Right ventricle myocardium inferior (tissue), 1 donor: ENCODE data around the gene SLCO3A1. TPM values are rescaled to one million over a fixed set of nuclear protein-coding genes. Genes with fewer than 3 reads are reported as not detected.

Experiments
- ATAC-seq: fragments of 200-7000 bp; cut with Tn5 transposase; one replicate; pipeline ENCODE4 v1.9.1; 2020; ENCODE audit warnings: mild to moderate bottlenecking, moderate library complexity
- DNase-seq: peaks from one replicate; pipeline ENCODE4 v3.0.0; 2021; ENCODE audit errors: missing footprints
- intact Hi-C: fragments of 100-400 bp; cut with DNase I; formaldehyde crosslinking; loops from one replicate; pipeline ENCODE4 v1.11.0; 2022
- total RNA-seq: library from RNA; stranded (reverse); fragmentation: NEBNext Ultra II Directional; extraction: Animal tissue kit (Norgen Biotek cat#: 25700); gene quantifications from one replicate; pipeline ENCODE4 v1.2.1, GENCODE V29; 2021
- donor health status: DM: no; HTN: yes; CAD: no; lungs with severe emphysema.

SLCO3A1 gene
- total RNA-seq, 1 donor from 2014 or later: 45.9 TPM

DNA sequence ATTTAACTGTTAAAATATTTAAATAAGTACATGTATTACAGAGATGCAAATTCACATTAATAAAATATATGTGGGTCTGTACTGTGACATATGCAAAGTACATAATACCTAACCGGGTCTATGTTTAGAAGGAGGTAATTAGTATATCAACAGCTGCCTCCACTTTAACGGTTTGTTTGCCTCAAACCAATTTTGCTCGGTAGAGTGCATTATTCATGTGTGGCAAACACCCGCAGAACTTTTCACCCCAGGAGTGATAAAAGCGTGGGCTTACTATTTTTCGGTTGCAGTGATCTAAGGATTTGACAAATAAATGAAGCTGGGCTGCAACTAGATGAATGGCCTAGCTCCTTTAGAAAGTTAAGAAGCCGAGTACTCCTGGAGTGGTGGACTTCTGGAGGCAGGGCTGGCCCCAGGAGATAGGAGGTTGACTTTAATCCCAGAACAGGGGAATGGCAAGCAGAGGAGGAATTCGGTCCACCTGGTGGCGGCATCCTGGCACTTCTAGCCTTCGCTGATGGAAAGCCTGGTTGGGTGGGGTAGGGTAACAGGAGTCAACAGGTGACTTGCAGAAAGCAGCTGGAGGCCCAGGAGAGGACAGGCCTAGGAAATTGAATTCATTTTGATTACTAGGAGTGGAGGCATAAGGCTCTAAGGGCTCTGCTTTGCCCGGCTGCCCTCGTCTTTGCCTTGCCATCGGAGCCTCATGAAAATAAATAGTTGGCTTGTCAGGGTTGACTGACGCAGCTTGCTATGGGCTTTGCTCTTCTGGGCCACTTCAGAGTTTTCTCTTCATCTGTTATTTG is 2.4 kb downstream of the SLCO3A1 start:
- intact Hi-C loops: loop anchor here (10.0 kb wide), 1 partner anchor 331 kb away; no protein-coding TSS in a partner anchor
- DNase-seq: no peak
- ATAC-seq: no peak

DNA sequence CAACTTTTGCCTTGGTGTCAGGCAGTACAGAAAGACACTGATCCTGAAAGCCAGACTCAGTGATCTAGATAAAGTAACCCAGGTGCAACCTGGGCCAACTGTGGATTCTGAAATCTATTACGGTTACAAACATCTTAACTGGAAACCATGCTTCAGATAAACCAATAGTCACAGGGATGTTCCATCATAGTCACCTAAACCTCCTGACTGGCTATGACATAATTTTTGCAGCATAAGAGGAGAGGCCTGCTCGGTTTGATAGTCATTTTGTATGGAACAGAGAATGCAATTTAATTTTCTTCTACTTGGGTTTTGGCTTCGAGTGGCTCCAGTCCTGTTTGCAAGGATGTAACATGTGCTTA is 3.7 kb downstream of the SLCO3A1 start:
- DNase-seq: no peak
- ATAC-seq: no peak
- intact Hi-C loops: loop anchor here (10.0 kb wide), 1 partner anchor 332 kb away; no protein-coding TSS in a partner anchor

DNA sequence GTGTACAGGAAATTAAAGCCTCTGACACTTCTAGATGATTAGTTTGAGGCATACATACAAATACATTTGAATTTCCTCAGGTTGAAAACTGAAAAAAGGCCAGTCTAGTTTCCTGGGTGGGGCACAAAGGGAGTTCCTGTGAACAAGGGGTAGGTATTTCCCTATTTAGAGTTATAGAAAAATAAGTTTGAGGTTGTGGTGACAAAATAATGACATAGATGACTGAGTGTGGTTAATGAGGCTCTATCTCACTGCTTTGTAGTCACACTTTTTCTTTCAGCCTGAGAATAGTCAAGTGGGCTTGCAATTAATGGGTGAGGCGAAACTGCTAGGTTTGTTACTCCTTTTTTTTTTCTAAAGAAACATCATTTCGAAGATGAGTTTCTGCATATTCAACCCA is 4.3 kb downstream of the SLCO3A1 start:
- no peak for ATAC-seq
- intact Hi-C loops: loop anchor here (10.0 kb wide), 1 partner anchor 333 kb away; no protein-coding TSS in a partner anchor
- DNase-seq: no peak

DNA sequence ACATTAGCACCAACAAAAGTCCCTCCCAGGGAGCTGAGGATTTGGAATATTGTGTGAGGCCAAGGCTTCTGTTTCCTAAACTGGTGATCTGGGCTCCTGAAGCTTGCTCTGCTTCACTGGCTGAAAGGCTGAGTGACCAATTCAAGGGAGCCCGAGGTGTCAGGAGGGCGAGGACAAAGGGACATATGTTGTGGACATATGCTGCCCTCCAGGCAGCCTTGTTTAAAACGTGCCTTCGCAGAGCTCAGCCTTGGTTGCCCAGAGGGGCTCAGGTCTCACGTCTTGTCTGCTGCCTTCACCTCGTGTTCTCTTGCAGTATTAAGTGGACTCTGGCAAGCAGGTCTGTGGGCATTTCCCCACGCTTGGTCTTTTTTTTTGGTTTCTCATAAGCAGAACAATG is 7.0 kb downstream of the SLCO3A1 start:
- DNase-seq (no peak), ATAC-seq (no peak)
- intact Hi-C loops: no loop called here

DNA sequence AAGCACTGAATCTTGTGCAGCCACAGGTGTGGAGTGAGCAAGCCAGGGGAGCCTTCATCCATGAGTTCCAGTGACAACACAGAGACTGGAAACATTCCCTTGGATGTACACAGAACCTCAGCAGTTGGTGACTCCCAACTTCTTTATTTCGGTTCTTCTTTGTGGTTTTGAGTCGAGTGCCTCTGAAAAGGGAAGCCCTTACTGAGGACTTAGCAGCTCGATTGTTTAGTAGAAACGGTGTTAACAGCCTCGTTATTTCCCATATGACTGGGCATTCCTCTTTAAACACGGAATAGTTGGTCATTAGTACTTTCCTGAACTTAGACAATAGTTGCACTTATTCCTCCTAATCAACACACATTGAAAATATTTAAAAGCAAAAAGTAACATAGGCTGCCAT is 7.7 kb downstream of the SLCO3A1 start:
- DNase-seq (no peak), ATAC-seq (no peak)
- intact Hi-C loops: no loop called here

DNA sequence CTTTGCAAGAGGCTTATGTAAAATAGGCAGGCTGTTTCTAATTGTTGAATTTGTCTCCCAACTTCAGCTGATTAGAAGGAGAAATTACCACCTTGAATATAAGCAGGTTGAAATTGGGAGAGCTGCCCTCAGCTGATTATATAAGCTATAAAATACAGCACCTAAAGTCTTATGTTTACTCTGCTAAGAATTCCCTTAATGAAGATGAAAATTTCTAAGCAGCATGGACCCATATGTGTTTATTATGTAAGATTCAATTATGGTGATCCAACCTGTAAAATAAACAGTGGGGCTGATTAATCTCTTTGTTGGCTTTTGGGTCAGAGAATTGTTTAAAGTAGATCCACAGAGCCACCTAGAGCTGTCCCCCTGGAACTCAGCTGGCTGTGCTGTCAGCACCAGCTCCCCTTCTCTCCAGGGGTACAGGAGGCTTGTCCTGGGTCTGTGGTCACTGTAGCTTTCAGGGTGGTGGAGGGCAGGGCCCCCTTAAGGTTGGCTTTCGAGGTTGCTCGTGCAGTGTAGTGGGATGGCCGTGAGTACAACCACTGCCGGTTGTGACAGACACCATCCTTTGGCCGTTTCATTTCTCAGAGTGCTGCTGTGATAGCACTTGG is 9.5 kb downstream of the SLCO3A1 start:
- ATAC-seq (no peak), DNase-seq (no peak)
- intact Hi-C loops: no loop called here

DNA sequence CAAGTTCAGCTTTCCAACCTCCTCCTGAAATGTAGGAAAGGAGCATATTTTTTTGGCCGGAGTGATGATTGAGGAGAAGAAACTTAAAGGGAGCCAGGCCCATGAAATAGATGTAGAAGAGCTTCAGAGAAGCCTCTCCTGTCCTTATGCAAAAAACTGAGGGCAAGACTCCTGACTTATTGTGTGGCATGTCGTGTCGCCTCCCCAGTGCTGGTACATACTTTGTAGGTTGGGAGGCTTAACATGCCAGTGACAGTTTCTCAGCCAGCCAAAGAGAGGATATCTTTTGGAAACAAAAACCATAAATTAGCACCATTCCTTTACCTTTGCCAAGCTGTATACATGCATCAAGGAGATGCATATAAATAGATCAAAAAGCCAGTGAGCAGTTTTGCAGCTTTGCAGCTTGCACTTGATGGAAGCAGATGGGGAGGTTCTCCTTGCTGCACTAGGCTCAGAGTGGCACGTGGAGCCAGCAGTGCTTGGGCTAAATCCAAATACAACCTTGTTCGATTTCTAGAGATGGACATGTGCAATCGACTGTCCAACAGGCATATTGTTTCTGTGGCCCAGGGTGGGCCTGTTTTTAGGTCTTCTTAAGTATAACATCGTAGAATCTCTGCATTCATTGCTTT is 10.2 kb downstream of the SLCO3A1 start:
- intact Hi-C loops: no loop called here
- no peak for ATAC-seq
- DNase-seq: no peak

DNA sequence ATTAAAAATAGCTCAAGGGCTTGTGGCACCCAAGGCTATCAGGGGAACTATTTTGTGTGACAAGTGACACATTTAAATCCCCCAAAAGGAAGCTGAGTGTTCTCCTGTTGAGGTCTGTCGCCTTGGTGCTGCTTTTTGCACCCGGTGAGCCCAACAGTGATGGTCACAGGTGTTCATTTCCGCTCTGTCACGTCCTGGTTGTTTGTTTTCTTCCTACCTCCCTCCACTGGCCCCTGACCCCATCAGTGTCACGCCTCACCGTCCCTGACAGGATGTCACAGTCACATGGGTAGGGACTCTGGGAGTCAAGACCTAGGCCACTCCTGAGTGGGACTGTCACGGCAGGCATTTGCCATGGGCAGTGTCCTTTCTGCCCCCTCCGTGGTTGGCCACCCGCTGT is 11.2 kb downstream of the SLCO3A1 start:
- intact Hi-C loops: loop anchor here (5.0 kb wide), 1 partner anchor 58 kb away; no protein-coding TSS in a partner anchor

DNA sequence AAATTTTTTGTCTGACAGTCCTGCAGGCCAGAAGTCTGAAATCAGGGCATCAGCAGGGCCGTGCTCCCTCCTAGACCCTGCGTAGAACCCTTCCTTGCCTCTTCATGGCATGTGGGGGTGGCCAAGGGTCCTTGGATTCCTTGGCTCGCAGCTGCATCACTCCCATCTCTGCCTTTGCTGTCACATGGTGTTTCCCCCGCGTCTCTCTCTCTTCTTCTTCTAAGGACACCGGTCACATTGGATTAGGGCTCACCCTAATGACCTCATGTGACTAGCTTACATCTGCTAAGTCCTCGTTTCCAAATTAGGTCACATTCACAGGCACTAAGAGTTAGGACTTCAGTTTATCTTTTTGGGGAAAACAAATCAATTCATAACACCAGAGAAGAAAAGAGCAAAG is 12.0 kb downstream of the SLCO3A1 start:
- DNase-seq (no peak), ATAC-seq (no peak)
- intact Hi-C loops: loop anchor here (5.0 kb wide), 1 partner anchor 57 kb away; no protein-coding TSS in a partner anchor

More for the DNA sequence above, 11.2 kb downstream of the SLCO3A1 start:
- peak; percentile 26 for ATAC-seq
- DNase-seq: no peak

DNA sequence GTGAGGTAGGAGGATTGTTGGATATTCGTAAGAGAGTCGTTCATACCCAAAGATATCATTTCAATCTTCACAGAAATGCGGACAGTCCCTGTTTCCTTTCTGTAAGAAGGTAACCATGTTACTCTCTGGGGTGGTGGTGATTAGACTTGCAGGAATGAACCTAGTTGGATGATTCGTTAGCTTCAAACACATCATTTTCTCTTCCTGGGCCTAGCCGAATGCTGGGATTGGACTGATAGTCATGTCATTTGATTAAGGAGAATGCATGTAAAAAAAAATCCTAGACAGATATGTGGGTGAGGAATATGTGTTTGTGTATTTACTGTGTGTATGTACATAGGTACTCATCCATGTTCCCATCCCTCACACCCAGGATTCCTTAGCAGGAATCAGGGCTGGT is 12.4 kb downstream of the SLCO3A1 start:
- intact Hi-C loops: loop anchor here (5.0 kb wide), 1 partner anchor 56 kb away; no protein-coding TSS in a partner anchor
- ATAC-seq (no peak), DNase-seq (no peak)

DNA sequence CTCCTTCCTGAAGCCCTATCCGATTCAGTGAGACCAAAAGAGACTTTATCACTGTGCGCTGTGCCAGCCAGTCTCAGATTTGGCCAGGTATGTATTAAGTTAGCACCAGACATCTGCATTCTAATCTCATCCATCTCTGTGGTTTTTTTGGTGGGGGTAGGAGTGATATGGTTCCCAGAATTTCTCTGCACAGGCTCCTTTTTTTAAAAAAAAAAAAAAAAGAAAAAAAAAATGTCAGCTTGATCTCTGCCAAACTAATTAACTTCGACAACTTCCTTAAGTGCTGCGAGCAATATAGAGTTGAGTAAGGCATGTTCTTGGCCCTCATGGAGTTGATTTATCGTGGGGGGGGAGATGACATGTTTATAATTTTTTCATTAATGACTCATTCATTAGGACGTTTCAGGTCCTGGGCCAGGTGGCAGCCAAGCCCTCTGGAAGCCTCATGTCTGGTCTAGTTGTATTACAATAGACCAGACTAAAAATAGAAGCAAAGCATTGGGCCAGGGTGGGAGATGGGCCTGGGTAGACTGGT is 12.9 kb downstream of the SLCO3A1 start:
- ATAC-seq (peak; percentile 30), DNase-seq (no peak)
- intact Hi-C loops: loop anchor here (5.0 kb wide), 1 partner anchor 56 kb away; no protein-coding TSS in a partner anchor

DNA sequence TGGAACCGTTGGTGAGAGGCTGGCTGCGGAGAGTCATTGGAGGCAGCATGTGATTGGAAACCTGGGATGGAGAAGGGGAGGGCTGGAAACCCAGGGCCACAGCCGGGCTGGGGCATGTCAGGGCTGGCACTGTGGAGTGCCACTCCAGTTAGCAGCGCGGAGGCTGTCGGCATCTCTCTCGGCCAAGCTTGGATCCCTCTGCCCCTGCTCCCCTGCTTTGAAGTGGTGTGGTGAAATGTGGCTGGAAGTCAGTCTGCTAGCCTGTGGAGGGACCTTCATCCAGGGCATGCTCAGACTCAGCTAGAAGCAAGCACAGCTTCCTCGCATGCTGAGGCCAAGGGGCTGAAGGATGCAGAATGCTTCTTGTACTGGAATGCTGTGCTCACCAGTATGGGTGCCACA is 13.5 kb downstream of the SLCO3A1 start:
- intact Hi-C loops: loop anchor here (5.0 kb wide), 1 partner anchor 55 kb away; no protein-coding TSS in a partner anchor
- DNase-seq (peak; percentile 83), ATAC-seq (peak; percentile 89)

DNA sequence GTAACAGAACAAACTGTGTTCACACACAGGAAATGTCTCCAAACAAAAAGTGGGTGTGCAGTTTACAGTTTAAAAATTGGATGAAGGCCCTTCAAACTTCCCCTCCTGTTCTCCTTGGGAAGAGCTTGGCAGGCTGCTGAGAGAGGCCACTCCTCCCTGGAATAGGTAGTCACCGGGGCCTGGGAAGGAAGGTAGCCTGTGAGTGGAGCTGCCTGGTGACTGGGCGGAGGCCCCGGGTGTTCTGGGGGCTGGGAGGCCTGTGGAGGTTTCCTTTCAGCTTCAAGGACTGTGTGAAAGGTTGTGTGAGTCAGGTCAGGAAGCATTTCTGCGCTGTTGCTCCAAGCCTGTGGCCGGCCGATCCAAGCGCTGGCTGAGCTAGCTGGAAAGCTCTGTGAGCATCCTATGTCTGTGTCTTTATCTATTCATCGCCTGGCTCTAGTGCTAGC is 14.1 kb downstream of the SLCO3A1 start:
- intact Hi-C loops: loop anchor here (5.0 kb wide), 1 partner anchor 55 kb away; no protein-coding TSS in a partner anchor
- ATAC-seq (peak; percentile 60), DNase-seq (peak; percentile 77)

DNA sequence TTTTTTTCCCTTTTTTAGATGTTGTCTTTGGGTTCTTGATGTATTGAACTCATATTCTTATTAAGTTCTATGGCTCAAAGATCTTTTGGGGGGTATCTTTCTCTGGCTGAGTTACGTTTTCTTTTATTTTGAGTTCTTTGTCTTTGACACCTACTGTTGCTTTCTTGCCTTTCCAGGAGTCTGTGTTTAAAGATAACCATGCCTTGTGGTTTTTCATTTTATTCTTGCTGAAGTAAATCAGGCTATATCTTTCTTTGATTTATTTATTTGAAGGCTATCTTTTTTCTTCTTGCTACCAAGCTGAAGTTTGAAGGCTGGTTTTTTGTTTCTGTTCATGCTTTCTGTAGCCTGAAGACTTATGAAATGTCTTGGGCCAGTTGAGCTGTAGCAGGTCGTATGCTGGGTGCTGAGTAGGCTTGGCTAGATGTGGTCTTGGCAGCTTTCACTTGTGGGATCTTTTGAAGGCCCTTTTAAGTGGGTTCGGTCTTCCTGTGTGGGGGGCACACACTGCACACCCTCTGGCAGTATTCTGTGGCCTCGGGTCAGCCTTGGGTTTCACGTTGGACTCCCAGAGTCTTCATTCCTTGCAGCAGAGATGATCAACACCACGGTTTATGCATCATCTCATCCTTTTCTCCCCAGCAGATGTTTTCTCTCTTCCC is 17.5 kb downstream of the SLCO3A1 start:
- DNase-seq (no peak), ATAC-seq (no peak)
- intact Hi-C loops: no loop called here

DNA sequence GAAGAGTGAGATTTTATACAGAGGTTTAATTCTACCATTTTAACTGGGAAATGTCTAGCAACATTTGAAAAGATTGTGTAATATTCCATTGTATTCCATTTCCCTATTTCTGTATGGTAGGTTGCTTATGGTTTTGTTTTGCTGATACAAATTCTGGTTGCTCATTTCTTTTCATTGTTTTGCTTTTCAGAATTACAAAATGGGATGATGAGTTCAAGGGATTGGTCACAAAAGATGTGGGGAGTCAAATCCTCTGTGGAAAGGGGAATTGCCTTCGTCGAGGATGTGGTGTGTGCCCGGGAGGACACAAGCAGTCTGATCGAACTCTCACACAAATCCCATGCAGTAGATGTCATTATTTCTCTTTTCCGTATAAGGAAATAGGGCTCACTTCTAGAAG is 18.3 kb downstream of the SLCO3A1 start:
- DNase-seq: no peak
- intact Hi-C loops: no loop called here
- ATAC-seq: no peak

DNA sequence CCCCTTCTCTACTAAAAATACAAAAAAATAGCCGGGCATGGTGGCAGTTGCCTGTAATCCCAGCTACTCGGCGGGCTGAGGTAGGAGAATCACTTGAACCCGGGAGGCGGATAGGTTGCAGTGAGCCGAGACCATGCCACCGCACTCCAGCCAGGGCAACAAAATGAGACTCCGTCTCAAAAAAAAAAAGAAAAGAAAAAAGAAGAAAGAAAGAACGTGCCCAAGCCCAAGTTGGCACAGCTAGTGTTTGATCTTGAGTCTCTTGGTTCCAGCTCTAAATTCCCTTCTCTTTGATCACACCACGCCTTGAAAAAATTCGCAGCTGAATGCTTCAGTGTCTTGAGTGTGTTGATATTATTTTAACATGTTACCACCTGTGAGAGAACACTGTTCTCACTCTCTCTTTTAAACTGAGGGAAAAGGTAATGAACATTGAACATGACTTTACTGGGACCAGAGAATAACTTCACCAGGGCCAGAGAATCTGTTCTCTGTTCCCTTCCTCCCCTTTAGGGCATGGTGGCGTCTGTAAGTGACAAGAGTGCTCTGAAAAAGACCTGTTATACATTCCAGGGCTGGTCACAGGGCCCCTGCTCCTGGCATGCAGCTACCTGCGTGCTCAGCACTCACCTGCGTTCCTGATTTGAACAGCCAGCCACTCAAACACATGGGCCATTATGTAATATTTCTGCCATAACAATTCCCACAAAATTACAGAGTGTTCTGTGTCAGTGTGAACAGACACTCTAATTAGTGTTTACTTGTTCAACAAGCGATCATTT is 19.0 kb downstream of the SLCO3A1 start:
- DNase-seq (no peak), ATAC-seq (no peak)
- intact Hi-C loops: no loop called here

DNA sequence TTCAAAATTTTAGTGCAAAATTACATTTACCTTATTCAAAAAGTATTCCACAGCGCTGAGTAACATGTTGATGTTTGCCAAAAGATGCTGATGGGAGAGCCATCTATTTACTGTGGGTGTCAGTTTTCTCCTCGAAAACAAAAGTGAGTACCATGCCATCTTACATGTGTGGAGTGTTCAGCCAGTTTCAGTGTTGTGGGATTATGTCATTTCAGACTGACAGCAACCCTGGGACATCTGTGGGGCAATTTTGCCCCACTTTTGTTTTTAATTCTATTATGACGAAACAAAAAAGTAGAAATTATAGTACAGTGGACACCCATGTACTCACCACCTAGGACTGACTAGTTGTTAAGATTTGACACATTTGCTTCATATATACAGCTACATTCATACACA is 19.6 kb downstream of the SLCO3A1 start:
- DNase-seq (no peak), ATAC-seq (no peak)
- intact Hi-C loops: no loop called here

DNA sequence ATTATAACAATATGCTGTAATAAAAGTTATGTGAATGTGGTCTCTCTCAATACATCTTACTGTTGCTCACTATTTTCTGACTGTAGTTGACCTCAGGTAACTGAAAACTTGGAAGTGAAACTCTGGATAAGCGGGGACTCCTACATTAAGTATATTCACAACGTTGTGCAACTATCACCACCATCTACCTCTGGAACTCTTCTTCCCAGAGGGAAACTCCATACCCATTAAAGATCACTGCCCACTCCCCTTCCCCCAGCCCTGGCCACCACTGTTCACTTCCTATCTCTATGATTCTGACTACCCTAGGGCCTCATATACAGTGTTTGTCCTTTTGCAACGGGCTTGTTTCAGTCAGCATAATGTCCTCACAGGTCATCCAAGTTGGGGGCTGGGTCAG is 20.7 kb downstream of the SLCO3A1 start:
- DNase-seq (no peak), ATAC-seq (no peak)
- intact Hi-C loops: no loop called here
